Coronary artery (tissue), 2 donors: ENCODE data around the gene DMBX1.

Experiments
- DNase-seq: peaks from one replicate; pipeline ENCODE4 v3.0.0-alpha.2; 2017; ENCODE audit warnings: low spot score
- H3K27ac ChIP-seq, 2 donors: fragments of 200-600 bp; sonication (generic); one replicate each; pipeline ENCODE4 v1.5.1; 2016 to 2019
- H3K4me3 ChIP-seq: fragments of 200-600 bp; sonication (generic); 2 replicates; pipeline ENCODE4 v1.5.1; 2016; ENCODE audit warnings: mild to moderate bottlenecking, moderate library complexity
- TF ChIP-seq, protein P1 (sequence below): fragments of 200-600 bp; sonication (generic); IDR thresholded peaks from one replicate; pipeline ENCODE4 v1.5.1; 2019; ENCODE audit warnings: antibody characterized with exemption

DMBX1 gene

DNA sequence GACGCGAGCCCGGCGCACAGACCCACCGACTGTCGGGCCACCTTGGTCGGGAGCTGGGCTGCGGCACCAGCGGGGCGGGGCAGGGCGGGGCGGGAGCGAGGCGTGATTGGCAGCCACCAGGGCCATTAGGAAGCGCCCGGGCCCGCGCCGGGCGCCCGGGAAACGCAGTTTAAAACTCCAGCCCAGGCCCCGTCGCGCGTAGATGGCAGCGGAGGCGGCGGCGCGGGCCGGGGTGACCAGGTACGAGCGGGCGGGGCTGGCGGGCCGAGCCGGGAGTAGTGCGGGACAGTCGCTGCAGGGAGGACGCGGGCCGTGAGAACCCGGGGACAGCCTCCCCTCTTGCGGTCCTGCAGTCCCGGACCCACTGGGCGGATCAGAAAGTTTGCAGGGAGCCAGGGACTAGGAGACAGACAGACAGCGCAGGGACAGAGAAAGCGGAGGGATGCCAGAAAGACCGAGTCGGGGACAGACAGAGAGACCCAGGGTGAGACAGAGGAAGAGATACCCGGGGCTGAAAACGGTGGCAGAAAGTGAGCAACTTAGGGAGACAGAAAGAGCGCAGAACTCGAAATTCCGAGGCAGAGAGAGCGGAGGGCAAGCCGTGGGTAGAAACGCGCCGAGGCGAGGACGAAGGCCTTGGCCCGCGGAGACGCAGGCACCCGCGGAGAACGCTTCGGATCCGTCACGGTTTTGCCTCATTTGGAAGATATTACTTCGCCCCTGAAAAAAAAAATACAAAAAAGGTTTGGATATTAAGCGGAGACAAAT lies at the start of gene DMBX1:
Gene DMBX1 (plus strand): TSS at position 199 of the 768 bp plus-strand sequence. CDS start 17,175 bp downstream, outside the sequence.
- H3K27ac ChIP-seq: no peak within 1 kb of the TSS
- DNase-seq: no peak
- TF ChIP-seq, protein P1, sequence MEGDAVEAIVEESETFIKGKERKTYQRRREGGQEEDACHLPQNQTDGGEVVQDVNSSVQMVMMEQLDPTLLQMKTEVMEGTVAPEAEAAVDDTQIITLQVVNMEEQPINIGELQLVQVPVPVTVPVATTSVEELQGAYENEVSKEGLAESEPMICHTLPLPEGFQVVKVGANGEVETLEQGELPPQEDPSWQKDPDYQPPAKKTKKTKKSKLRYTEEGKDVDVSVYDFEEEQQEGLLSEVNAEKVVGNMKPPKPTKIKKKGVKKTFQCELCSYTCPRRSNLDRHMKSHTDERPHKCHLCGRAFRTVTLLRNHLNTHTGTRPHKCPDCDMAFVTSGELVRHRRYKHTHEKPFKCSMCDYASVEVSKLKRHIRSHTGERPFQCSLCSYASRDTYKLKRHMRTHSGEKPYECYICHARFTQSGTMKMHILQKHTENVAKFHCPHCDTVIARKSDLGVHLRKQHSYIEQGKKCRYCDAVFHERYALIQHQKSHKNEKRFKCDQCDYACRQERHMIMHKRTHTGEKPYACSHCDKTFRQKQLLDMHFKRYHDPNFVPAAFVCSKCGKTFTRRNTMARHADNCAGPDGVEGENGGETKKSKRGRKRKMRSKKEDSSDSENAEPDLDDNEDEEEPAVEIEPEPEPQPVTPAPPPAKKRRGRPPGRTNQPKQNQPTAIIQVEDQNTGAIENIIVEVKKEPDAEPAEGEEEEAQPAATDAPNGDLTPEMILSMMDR: no peak
- peak within 1 kb of the TSS; percentile 58 for H3K4me3 ChIP-seq

DNA sequence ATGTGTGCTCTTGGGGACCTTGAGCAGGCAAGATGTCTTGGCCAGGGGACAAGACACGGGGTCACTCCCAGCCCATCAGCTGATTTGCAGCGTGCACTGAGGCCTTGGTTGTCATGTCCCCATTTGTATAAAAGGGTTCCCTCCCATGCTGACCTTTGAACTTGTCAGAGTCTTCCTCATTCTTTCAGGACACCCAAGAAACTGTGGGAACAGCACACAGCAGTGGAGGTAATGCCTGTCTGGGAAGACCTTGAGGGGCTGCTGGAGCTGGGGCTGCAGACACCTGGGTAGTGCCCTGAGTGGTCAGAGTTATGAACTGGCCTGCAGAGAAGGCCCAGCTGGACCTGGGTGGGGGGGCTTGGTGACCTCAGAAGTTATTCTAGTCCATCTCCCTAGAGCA lies 49.2 kb upstream of the DMBX1 start:
- H3K4me3 ChIP-seq: no peak overlapping the region
- TF ChIP-seq, protein P1: no peak
- H3K27ac ChIP-seq: no peak overlapping the region
- no peak for DNase-seq

DNA sequence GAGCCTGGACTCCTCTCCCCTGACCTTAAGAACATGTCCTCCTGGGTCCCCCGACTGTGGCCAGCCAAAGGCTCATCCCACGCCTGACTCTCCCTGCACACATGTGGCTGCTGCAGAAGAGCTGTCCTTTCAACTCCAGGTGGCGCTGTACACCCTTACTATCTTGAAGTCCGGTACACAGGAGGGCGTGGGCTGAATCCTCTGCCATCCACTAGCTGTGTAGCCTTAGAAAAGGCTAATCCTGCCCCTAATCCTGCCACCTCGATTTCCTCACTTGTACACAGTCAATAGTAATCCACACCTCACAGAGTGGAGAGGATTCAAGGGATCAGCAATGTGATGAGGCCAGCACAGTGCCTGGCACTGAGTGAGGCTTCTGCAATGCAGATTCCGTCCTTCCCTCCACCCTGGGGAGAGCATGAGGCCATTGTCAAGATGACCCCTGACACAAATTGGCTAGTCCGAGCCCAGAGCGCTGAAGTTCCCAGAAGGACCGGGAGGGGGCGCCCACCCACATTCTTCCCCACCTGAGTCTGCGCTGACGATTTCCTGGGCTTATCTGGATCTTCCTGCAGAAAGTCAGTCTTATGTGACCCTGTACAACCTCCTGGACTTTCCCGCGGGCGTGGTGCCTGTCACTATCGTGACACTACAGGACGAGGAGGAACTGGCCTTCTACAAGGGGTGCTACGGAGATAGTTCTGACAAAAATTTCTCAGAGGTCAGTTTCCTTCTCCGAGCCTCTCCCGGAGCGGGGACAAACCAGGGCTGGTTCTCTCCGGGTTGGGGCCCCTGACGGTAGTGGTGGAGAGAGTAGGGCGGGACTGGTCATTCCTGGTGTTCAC lies 47.1 kb upstream of the DMBX1 start:
- DNase-seq: no peak
- Histone ChIP-seq H3K4me3 (peak overlapping the region; percentile 69), H3K27ac (no peak overlapping the region)
- TF ChIP-seq, protein P1: peak; percentile 95

- H3K27ac ChIP-seq: no peak overlapping the region
- no peak overlapping the region for H3K4me3 ChIP-seq
- no peak for DNase-seq
- TF ChIP-seq, protein P1: no peak
These were observed 45.2 kb upstream of the DMBX1 start for GRCh38 chr1:46444466-46444865.

DNA sequence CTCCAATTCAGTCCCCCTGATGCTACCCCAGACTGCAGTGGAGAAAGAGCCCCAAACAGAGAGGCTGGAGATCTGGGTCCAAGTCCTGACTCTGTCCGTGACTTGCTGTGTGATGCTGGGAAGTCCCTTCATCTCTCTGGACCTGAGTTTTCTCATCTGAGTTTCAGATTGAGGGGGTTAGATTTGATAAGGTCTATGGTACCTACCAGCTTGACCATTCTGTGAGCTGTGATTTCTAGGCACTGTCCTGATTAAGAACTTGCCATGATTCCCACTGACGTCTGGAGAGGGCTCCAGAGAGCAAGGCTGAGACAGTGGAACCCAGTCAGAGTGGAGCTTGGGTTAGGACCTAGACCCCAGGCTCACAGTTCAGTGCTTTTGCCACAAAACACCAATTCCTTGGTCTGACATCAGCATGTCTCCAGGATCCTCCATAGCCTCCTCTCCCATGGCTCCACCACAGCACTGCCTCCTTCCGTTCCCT lies 43.8 kb upstream of the DMBX1 start:
- Histone ChIP-seq H3K27ac (no peak overlapping the region), H3K4me3 (no peak overlapping the region)
- TF ChIP-seq, protein P1: no peak
- DNase-seq: no peak

GRCh38 chr1:46446646-46447498 lies 42.8 kb upstream of the DMBX1 start:
- TF ChIP-seq, protein P1: peak; percentile 82
- Histone ChIP-seq H3K27ac (no peak overlapping the region), H3K4me3 (no peak overlapping the region)
- no peak for DNase-seq
